GM03348 (cell line): Measurements from ENCODE around the gene AIFM3.
A peak's percentile ranks its signal among the peaks of the same experiment; 100 is the strongest.

Experiments used
- DNase-seq: peaks from one replicate; pipeline ENCODE4 v3.0.0; 2012; ENCODE audit warnings: low spot score

Gene AIFM3

GRCh38 chr22:20991252-20992055 is 24.4 kb downstream of the AIFM3 start:
- no peak for DNase-seq

DNA sequence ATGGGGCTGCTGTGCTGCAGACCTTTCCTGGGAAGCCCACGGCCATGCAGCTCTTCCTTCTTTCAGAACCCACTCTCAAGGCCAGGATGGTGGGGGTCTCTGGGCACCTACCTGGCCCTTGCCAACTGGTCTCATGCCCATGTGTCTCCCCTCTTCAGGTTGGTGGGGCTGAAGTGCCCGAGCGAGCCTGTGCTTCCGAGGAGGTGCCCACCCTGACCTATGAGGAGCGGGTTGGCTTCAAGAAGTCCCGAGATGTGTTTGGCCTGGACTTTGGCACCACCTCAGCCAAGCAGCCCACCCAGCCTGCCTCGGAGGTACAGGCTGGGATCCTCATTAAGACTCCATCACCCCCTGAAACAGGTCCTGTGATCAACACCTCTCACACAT is 25.0 kb downstream of the AIFM3 start:
- DNase-seq, result no peak

DNA sequence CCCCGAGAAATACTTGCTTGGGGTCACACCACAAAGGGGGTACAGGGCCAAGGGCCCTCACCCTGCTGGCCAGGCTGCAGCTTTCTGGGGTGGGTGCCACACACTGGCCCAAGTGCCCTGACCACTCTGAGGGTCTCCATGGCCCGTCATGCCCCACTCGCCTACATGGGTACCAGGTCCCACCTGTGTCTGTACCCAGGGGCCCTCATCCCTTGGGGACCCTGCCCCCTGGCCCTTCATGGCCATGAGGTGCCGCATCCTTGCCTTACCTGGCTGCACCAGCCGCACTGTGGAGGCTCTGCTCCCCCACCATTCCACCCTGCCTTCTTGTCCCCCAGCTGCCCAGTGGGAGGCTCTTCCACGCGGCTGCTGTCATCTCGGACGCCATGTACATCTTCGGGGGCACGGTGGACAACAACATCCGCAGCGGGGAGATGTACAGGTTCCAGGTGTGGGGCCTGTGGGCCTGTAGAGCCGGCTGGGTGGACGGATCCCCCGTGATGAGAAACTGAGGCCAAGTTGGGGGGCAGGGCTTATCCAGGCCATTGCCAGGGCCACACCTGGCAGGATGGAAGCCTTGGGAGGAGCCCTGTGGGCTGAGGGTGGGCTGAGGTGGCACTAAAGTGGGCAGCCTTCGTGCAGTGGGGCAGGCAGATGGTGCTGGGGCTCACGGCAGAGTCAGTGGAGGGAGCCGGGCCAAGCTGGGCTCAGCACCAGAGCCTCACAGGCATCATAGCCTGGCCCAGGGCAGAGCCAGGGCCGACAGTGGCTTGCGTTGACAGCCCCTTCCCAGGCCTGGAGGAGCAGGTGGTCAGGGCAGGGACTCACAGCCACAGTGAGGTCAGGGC is 25.6 kb downstream of the AIFM3 start:
- no peak for DNase-seq

- DNase-seq, result no peak
Observed at GRCh38 chr22:20993304-20994127, 26.5 kb downstream of the AIFM3 start.

DNA sequence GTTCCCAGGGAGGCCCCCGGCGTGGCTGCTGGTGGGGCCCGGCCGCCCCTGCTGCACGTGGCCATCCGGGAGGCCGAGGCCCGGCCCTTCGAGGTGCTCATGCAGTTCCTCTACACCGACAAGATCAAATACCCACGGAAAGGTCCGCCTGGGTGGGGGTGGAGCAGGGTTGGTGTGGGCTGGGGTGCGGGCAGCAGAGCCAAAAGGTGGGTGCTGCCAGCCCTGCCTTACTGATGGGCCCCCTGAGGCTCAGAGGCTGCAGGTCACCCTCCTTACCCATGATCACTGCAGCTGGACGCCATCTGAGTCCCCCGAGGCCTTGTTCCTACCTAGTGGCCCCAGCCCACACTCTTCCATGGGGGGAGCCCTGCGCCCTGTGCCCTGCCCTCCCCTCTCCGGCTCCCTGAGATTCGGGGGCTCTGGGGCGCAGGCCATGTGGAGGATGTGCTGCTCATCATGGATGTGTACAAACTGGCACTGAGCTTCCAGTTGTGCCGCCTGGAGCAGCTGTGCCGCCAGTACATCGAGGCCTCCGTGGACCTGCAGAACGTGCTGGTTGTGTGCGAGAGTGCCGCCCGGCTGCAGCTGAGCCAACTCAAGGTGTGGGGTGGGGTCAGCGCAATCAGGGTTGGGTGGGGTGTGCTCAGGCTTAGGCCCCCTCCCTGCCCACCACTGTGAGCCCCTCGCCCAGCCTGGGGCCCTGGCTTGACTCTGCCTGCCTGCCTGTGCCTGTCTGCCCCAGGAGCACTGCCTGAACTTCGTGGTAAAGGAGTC is 27.3 kb downstream of the AIFM3 start:
- no peak for DNase-seq

- no peak for DNase-seq
Observed at GRCh38 chr22:20994902-20995241, 27.8 kb downstream of the AIFM3 start.

GRCh38 chr22:20995329-20996030 is 28.4 kb downstream of the AIFM3 start:
- DNase-seq, result no peak

DNA sequence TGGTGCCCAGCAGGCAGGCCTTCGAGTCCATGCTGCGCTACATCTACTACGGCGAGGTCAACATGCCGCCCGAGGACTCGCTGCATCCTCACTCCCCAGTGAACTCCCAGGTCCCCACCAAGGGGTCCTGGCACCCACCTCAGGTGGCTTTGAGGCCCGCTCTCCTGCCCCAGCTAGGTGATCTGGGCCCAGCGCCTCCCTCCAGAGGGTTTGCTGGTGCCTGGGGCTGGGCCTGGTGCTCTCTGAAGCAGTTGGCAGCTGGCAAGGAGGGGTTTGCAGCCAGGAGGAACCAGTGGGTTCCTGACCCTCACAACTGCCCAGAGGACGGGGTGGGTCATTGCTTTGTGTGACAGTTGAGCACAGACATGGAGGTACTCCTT is 29.0 kb downstream of the AIFM3 start:
- DNase-seq, result no peak

GRCh38 chr22:20996598-20997535 is 29.8 kb downstream of the AIFM3 start:
- DNase-seq, result no peak

DNA sequence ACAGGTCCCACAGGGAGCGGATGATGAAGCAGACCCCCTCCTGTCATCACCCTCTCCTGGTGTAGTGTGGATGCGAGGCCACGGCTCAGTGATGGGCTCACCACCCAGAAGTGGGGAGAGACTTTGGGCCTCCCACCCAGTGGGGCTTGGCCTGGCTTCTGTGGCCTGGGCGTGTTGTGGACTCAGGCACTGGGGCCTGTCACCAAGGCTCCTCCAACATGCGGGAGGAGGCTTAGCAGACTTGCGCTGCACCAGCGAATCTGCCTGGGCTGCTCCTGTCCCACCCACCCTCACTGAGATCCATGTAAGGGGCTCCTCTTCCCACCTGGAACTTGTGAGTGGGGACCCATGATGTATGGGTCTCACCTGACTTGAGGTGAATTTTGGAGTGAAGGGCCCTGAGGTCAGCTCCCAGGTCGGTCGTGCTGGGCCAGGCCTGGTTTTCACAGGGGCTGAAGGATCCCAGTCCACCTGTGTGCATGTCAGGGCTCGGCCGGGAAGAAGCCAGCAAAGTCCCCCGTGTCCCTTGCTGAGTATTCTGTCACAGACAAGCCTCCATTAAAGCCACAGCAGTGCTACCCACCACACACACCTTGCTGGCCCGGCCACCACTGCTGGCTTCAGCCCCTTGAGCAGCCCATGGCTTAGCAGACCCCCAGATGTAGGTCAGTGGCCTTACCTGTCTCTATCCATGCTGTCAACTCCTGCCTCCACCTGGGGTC is 30.6 kb downstream of the AIFM3 start:
- DNase-seq, result no peak

- no peak for DNase-seq
Observed at GRCh38 chr22:20998411-20999336, 31.6 kb downstream of the AIFM3 start.

DNA sequence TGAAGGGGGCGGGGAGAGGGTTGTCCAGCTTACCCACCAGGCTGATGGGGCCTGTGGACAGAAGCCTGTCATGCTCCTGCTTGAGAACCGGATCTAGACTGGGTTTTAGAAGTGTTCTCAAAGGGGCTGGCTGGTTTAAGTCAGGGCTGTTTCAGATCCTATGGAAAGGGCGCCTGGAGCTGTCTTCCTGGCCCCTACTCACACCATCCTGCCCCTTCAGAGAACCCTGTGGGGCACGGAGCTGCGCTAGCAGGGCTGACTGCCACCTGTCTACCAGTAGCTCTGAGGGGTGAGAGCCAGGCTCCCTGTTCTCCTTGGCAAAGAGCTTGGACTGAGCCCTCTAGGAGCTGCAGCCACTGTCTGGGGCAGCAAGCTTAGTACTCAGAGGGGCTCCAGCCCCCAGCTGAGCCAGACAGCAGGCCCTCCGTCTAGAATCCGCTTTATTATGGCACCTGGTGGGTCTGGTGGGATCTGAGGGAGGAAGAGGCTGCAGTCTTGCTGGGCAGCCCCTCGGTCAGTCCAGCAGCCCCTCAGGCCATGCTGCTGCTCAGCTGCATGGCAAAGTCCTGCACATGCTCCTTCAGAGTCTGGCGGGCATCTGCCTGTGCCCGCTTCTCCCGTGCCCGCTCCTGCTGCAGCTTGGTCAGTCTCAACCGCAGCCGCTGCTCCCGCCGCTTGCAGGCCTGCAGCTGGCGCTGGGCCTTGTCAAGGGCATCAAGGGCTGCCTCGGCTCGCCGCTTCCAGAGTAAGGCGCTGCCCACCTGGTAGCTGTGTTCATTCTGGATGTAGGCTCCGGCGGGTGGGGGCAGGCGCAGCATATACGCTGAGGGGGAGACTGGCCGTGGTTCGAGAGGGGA is 32.5 kb downstream of the AIFM3 start:
- DNase-seq, result no peak

DNA sequence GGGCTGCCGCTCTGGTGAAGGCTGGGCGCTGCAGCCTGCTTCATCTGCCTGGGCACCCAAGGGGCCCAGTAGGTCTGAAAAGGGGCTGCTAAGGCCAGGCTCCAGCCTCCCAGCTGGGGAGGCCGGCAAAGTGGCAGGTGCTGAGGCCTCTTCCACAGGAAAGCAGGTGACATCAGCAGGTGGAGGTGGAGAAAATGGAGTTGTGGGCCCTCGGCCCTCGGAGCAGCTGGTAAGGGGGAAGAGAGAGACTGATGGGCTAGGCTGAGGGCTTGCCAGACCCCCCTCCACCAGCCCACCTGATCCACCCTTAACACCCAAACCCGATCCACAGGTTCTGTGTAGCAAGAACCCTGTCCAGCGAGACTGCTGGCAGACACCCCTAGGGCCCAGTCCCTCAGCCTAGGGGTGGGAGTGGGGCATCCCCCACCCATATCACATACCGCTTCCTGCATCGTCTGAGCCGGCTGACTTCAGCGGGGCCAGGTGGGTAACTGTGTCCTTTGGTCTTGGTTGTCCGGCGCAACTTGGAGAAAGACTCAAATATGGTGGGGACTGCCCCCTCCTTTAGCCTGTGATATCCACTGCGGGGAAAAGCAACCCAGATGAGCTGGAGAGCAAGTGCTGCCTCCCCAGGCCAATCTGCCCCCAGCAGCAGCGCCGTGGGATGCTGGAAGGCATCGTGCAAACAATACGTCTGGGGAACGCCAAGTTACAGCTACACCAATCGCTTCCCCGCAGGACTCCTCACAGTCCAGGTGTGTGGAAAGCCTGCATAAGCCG is 33.3 kb downstream of the AIFM3 start:
- no peak for DNase-seq

GRCh38 chr22:21000987-21001600 is 34.0 kb downstream of the AIFM3 start:
- DNase-seq, result peak; percentile 42

DNA sequence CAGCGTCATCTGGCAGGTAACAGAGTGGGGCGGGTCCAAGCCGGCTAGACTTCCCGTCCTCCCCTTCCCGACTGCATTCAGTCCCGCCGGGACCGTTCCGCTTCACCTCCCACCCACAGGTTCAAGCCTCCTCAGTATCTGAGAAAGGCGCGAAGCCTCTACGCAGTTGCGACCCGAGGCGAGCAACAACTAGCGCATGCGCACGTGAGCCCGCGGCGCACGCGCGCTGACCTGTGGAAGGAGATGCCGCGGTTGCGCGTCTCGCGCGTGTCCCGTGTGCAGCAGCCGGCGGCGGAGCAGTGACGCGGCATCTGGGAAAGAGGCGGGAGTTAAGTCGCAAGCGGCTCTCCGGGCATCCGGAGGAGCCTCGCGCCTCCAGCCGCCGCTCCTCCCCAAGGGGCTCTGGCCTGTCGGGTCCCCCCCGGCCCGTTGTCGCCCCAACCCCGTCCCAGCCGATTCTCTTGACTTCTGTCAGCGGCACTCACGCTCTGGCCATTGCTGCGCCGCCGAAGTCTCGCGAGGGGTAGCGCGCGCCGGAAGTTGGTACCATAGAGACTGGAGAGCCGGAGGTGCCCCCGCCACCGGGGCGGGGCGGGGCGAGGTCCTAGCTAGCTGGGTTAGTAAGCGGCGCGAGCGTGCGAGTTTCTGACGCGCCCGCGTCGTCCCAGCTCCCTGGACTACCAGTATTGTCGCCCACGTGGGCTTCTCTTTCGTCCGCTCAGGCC is 34.7 kb downstream of the AIFM3 start, which contains the start of gene THAP7:
THAP7 (minus strand) TSS at position 518 of the 725 bp plus-strand sequence; CDS start at position 311, 207 bp downstream.
- DNase-seq, result peak; percentile 97
